Vagina (tissue), 2 donors: ENCODE results near the gene NOTCH1. TPM values are rescaled to one million over a fixed set of nuclear protein-coding genes. Genes with fewer than 3 reads are reported as not detected.

Experiments
- DNase-seq, 2 donors: peaks; one replicate each; pipeline ENCODE4 v3.0.0-alpha.2; 2017; ENCODE audit errors: extremely low spot score in 2 of 2
- H3K27ac ChIP-seq: fragments of 200-600 bp; sonication (generic); one replicate; pipeline ENCODE4 v1.5.1; 2019
- H3K27me3 ChIP-seq: fragments of 200-600 bp; sonication (generic); one replicate; pipeline ENCODE4 v1.5.1; 2019
- H3K36me3 ChIP-seq, 2 donors: fragments of 200-600 bp; sonication (generic); one replicate each; pipeline ENCODE4 v1.5.1; 2017 to 2019
- H3K4me1 ChIP-seq: fragments of 200-600 bp; sonication (generic); one replicate; pipeline ENCODE4 v1.5.1; 2019
- H3K4me3 ChIP-seq, 2 donors: fragments of 200-600 bp; sonication (generic); 1 replicate in 1 of 2; 2 replicates in 1 of 2; pipeline ENCODE4 v1.5.1; 2016 to 2019
- H3K9me3 ChIP-seq: fragments of 200-600 bp; sonication (generic); one replicate; pipeline ENCODE4 v1.5.1; 2019
- POLR2A ChIP-seq, 2 donors: fragments of 450-650 bp; IDR thresholded peaks; one replicate each; pipeline ENCODE4 v1.6.1; 2017; ENCODE audit warnings: antibody characterized with exemption in 2 of 2, mild to moderate bottlenecking in 2 of 2, moderate library complexity in 2 of 2
- POLR2AphosphoS5 ChIP-seq, 2 donors: sonication (generic); formaldehyde crosslinking; IDR thresholded peaks; one replicate each; pipeline ENCODE4 v1.9.0; 2017; ENCODE audit warnings: antibody characterized with exemption in 2 of 2, mild to moderate bottlenecking in 2 of 2, low read depth in 1 of 2; ENCODE audit not compliant: insufficient read depth in 1 of 2
- intact Hi-C: fragments of 100-400 bp; cut with DNase I; formaldehyde crosslinking; loops from one replicate; pipeline ENCODE4 v1.15.1; 2023
- total RNA-seq: library from RNA; depleted of rRNA; stranded (reverse); fragments of >200 nt; gene quantifications from one replicate; pipeline ENCODE4 v1.2.3, GENCODE V29; 2016
- TF ChIP-seq, protein P1 (sequence below), 3 experiments: fragments of 450-650 bp in 2 of 3; fragments of 200-600 bp in 1 of 3; sonication (generic) in 1 of 3; IDR thresholded peaks; one replicate each; pipeline ENCODE4 v1.5.1; 2017 to 2019; ENCODE audit warnings: antibody characterized with exemption in 3 of 3, mild to moderate bottlenecking in 2 of 3, moderate library complexity in 2 of 3

Gene NOTCH1
- total RNA-seq, 1 donor from 2014 or later, result 67.0 TPM

DNA sequence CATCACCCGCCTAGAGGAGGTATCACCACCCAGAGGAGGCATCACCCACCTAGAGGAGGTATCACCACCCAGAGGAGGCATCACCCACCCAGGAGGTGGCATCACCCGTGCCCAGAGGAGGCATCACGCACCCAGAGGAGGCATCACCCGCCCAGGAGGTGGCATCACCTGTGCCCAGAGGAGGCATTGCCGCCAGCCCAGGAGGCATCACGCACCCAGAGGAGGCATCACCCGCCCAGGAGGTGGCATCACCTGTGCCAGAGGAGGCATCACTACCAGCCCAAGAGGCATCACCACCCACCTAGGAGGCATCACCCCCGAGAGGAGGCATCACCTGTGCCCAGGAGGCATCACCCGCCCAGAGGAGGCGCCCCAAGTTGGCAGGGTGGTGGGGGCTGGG lies 2.6 kb downstream of the NOTCH1 start:
- peaks cover 0 to 9% of the 10 kb centered on the region in 2 donors for H3K36me3 ChIP-seq
- TF ChIP-seq POLR2A (IDR thresholded peaks at IDR 0.05) (no peak), POLR2AphosphoS5 (IDR thresholded peaks at IDR 0.05; ENCODE audit: insufficient read depth in 1 of 2, low read depth in 1 of 2) (no peak)
- TF ChIP-seq, protein P1, sequence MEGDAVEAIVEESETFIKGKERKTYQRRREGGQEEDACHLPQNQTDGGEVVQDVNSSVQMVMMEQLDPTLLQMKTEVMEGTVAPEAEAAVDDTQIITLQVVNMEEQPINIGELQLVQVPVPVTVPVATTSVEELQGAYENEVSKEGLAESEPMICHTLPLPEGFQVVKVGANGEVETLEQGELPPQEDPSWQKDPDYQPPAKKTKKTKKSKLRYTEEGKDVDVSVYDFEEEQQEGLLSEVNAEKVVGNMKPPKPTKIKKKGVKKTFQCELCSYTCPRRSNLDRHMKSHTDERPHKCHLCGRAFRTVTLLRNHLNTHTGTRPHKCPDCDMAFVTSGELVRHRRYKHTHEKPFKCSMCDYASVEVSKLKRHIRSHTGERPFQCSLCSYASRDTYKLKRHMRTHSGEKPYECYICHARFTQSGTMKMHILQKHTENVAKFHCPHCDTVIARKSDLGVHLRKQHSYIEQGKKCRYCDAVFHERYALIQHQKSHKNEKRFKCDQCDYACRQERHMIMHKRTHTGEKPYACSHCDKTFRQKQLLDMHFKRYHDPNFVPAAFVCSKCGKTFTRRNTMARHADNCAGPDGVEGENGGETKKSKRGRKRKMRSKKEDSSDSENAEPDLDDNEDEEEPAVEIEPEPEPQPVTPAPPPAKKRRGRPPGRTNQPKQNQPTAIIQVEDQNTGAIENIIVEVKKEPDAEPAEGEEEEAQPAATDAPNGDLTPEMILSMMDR (IDR thresholded peaks at IDR 0.05), result no peak
- intact Hi-C loops, result loop anchor here (10.0 kb wide), 1 partner anchor 48 kb away; no protein-coding TSS in a partner anchor
- no peaks in the 10 kb centered on the region for H3K9me3 ChIP-seq
- peaks cover 84% of the 10 kb centered on the region for H3K4me1 ChIP-seq
- H3K27me3 ChIP-seq, result no peaks in the 10 kb centered on the region
- peak overlapping the region; percentile 96 for H3K27ac ChIP-seq
- H3K4me3 ChIP-seq, result peak overlapping the region; percentile 73 to 99
- DNase-seq, result no peak

- peaks cover 84% of the 10 kb centered on the region for H3K4me1 ChIP-seq
- DNase-seq, result no peak
- no peaks in the 10 kb centered on the region for H3K9me3 ChIP-seq
- no peaks in the 10 kb centered on the region for H3K27me3 ChIP-seq
- H3K27ac ChIP-seq, result peak overlapping the region; percentile 96
- H3K4me3 ChIP-seq, result no peak overlapping the region
- intact Hi-C loops, result loop anchor here (10.0 kb wide), 1 partner anchor 48 kb away; no protein-coding TSS in a partner anchor
- peaks cover 0 to 9% of the 10 kb centered on the region in 2 donors for H3K36me3 ChIP-seq
- TF ChIP-seq POLR2A (IDR thresholded peaks at IDR 0.05), result no peak
- no peak for TF ChIP-seq POLR2AphosphoS5 (IDR thresholded peaks at IDR 0.05; ENCODE audit: insufficient read depth in 1 of 2, low read depth in 1 of 2)
- TF ChIP-seq, protein P1 (IDR thresholded peaks at IDR 0.05), result no peak
Observed at GRCh38 chr9:136542241-136543040, 3.4 kb downstream of the NOTCH1 start.

GRCh38 chr9:136541709-136542108 lies 4.1 kb downstream of the NOTCH1 start:
- peak overlapping the region; percentile 91 for H3K27ac ChIP-seq
- no peak for DNase-seq
- TF ChIP-seq POLR2AphosphoS5 (IDR thresholded peaks at IDR 0.05; ENCODE audit: insufficient read depth in 1 of 2, low read depth in 1 of 2) (no peak), POLR2A (IDR thresholded peaks at IDR 0.05) (no peak)
- TF ChIP-seq, protein P1 (IDR thresholded peaks at IDR 0.05), result no peak
- no peaks in the 10 kb centered on the region for H3K9me3 ChIP-seq
- peaks cover 84% of the 10 kb centered on the region for H3K4me1 ChIP-seq
- no peaks in the 10 kb centered on the region for H3K27me3 ChIP-seq
- no peak overlapping the region for H3K4me3 ChIP-seq
- intact Hi-C loops, result loop anchor here (10.0 kb wide), 1 partner anchor 47 kb away; no protein-coding TSS in a partner anchor
- peaks cover 0 to 9% of the 10 kb centered on the region in 2 donors for H3K36me3 ChIP-seq

DNA sequence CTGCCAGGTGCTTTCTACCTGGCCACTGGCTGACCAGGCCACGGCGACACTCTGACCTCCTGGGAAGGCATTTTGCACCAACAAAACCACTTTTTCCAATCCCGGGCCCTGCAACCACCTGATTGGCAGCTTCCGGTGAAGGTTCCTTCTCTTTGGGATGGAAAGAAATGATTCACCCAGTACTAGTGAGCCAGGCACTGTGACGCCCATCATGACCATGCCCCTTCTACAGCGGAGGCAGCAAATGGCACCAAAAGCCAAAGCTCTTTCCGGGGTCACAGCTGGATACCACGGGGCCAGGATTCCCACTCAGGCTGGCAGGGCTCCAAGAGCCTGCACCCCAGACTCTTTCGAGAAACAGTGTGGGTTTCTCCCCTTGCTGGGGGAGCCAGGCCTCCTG lies 4.7 kb downstream of the NOTCH1 start:
- Histone ChIP-seq H3K36me3 (peaks cover 0 to 9% of the 10 kb centered on the region in 2 donors), H3K27me3 (no peaks in the 10 kb centered on the region), H3K9me3 (no peaks in the 10 kb centered on the region), H3K27ac (peak overlapping the region; percentile 91), H3K4me1 (peaks cover 85% of the 10 kb centered on the region), H3K4me3 (peak overlapping the region in 1 of 2 donors; percentile 22)
- intact Hi-C loops, result loop anchor here (10.0 kb wide), 1 partner anchor 46 kb away; no protein-coding TSS in a partner anchor
- DNase-seq, result no peak
- TF ChIP-seq POLR2AphosphoS5 (IDR thresholded peaks at IDR 0.05; ENCODE audit: insufficient read depth in 1 of 2, low read depth in 1 of 2), result no peak
- TF ChIP-seq, protein P1 (IDR thresholded peaks at IDR 0.05), result no peak
- TF ChIP-seq POLR2A (IDR thresholded peaks at IDR 0.05), result no peak
